Activated CD4-positive, alpha-beta T cell treated with anti-CD3 and anti-CD28 coated beads, Interleukin-2, amount 10 ng/mL, durations not matched to agents 7 days and 5 days (primary cell): Measurements from ENCODE around the gene ZMAT5. TPM values are rescaled to one million over a fixed set of nuclear protein-coding genes. Genes with fewer than 3 reads are reported as not detected.

ENCODE experiments used
- CTCF ChIA-PET: fragments of 350-600 bp; sonication (Branson Sonifier 250); formaldehyde crosslinking; loops from one replicate; lab custom pipeline; 2021; ENCODE audit warnings: antibody characterized with exemption; lab: Charles Lee
- POLR2A ChIA-PET: fragments of 350-600 bp; sonication (Branson Sonifier 250); formaldehyde crosslinking; loops from one replicate; lab custom pipeline; 2021; ENCODE audit warnings: antibody characterized with exemption; lab: Charles Lee
- DNase-seq: peaks from one replicate; pipeline ENCODE4 v3.0.0-alpha.2; 2020
- H3K27ac Mint-ChIP-seq: one replicate; pipeline ENCODE4 v1.8.0; 2021; ENCODE audit warnings: mild to moderate bottlenecking, moderate library complexity, mixed read lengths
- H3K27me3 Mint-ChIP-seq: one replicate; pipeline ENCODE4 v1.8.0; 2021; ENCODE audit warnings: mixed read lengths
- H3K36me3 Mint-ChIP-seq: one replicate; pipeline ENCODE4 v1.8.0; 2021; ENCODE audit warnings: low read depth, mixed read lengths
- H3K4me1 Mint-ChIP-seq: one replicate; pipeline ENCODE4 v1.8.0; 2021; ENCODE audit warnings: mixed read lengths
- H3K4me3 Mint-ChIP-seq: one replicate; pipeline ENCODE4 v1.8.0; 2021; ENCODE audit warnings: mild to moderate bottlenecking, moderate library complexity, mixed read lengths
- H3K9me3 Mint-ChIP-seq: one replicate; pipeline ENCODE4 v1.8.0; 2021; ENCODE audit warnings: mixed read lengths
- total RNA-seq, 2 experiments: library from RNA; stranded (reverse); gene quantifications; one replicate each; pipeline ENCODE4 v1.2.3, GENCODE V29; 2021

Gene ZMAT5
- total RNA-seq, 2 experiments from 2014 or later = 19.3 to 21.0 TPM

- H3K9me3 Mint-ChIP-seq = no peaks in the 10 kb centered on the region
- DNase-seq = no peak
- no peak overlapping the region for H3K4me3 Mint-ChIP-seq
- no peaks in the 10 kb centered on the region for H3K4me1 Mint-ChIP-seq
- H3K36me3 Mint-ChIP-seq = no peaks in the 10 kb centered on the region
- H3K27ac Mint-ChIP-seq = no peak overlapping the region
- ChIA-PET CTCF (interaction anchor here (1.1 kb wide), 1 partner anchor 10 kb away, joined by 3 read pairs; no protein-coding TSS in a partner anchor), POLR2A (no interaction called here)
- H3K27me3 Mint-ChIP-seq = no peaks in the 10 kb centered on the region
These were observed 33.9 kb downstream of the ZMAT5 start for GRCh38 chr22:29732883-29733282.

GRCh38 chr22:29731058-29731850 lies 35.6 kb downstream of the ZMAT5 start:
- Mint-ChIP-seq H3K36me3 (no peaks in the 10 kb centered on the region), H3K27me3 (peaks cover 3% of the 10 kb centered on the region), H3K4me3 (no peak overlapping the region), H3K4me1 (no peaks in the 10 kb centered on the region), H3K9me3 (no peaks in the 10 kb centered on the region), H3K27ac (no peak overlapping the region)
- ChIA-PET CTCF (no interaction called here), POLR2A (no interaction called here)
- no peak for DNase-seq

DNA sequence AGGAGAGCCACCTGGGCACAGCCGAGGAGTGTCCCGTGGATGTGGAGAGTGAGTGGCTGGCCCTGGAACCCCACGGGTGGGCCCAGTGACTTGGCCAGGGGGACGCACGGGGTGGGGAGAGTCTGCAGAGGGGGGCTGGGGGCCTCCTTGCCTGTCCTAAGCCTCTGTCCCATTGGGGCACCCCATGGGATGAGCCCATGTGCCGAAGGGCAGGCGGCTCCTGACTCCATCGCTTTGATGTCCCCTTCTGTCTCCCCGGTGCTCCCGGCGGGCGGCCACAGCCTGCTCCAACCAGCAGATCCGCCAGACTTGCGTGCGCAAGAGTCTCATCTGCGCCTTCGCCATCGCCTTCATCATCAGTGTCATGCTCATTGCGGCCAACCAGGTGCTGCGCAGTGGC lies 37.6 kb downstream of the ZMAT5 start:
- ChIA-PET POLR2A (no interaction called here), CTCF (no interaction called here)
- no peaks in the 10 kb centered on the region for H3K36me3 Mint-ChIP-seq
- peaks cover 3% of the 10 kb centered on the region for H3K27me3 Mint-ChIP-seq
- H3K27ac Mint-ChIP-seq = no peak overlapping the region
- H3K9me3 Mint-ChIP-seq = no peaks in the 10 kb centered on the region
- H3K4me3 Mint-ChIP-seq = no peak overlapping the region
- no peak for DNase-seq
- H3K4me1 Mint-ChIP-seq = no peaks in the 10 kb centered on the region

GRCh38 chr22:29727131-29727523 lies 39.7 kb downstream of the ZMAT5 start:
- no peaks in the 10 kb centered on the region for H3K4me1 Mint-ChIP-seq
- H3K27ac Mint-ChIP-seq = no peak overlapping the region
- no peaks in the 10 kb centered on the region for H3K9me3 Mint-ChIP-seq
- peaks cover 4% of the 10 kb centered on the region for H3K27me3 Mint-ChIP-seq
- H3K36me3 Mint-ChIP-seq = no peaks in the 10 kb centered on the region
- DNase-seq = peak; percentile 30
- no peak overlapping the region for H3K4me3 Mint-ChIP-seq
- POLR2A ChIA-PET = no interaction called here
- CTCF ChIA-PET = no interaction called here

DNA sequence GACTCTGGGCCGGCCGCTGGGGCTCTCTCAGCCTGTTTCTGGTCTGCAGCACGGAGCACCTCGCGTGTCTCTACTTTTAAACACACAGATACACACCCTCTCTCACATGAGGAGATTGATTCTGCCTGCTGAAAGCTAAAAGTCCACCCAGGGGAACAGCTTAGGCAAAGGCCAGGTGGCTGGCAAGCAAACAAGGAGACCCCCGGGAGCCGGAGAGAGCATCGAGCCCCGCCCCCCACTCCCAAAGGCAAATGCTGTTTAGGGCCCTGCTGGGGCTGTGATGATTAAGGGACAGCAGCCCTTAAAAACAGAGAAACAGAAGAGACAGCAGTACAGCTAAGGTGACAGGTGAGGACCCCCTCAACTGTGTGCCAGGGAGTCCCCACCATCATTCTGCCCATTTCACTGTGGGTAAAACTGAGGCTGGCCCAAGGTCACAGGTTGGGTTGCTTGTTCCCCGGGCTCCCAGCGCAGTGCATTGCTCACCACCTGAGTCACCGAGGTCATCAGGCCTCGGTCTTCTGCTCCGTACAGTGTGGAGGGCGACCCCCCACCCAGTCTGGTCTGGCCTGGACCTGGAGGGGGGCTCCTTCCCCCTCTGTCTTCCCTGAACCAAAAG lies 40.2 kb downstream of the ZMAT5 start:
- Mint-ChIP-seq H3K4me3 (no peak overlapping the region), H3K27me3 (peaks cover 8% of the 10 kb centered on the region), H3K27ac (no peak overlapping the region), H3K4me1 (no peaks in the 10 kb centered on the region), H3K9me3 (no peaks in the 10 kb centered on the region), H3K36me3 (no peaks in the 10 kb centered on the region)
- POLR2A ChIA-PET = no interaction called here
- DNase-seq = no peak
- CTCF ChIA-PET = interaction anchor here (0.6 kb wide), 1 partner anchor 236 kb away, joined by 5 read pairs; no protein-coding TSS in a partner anchor

DNA sequence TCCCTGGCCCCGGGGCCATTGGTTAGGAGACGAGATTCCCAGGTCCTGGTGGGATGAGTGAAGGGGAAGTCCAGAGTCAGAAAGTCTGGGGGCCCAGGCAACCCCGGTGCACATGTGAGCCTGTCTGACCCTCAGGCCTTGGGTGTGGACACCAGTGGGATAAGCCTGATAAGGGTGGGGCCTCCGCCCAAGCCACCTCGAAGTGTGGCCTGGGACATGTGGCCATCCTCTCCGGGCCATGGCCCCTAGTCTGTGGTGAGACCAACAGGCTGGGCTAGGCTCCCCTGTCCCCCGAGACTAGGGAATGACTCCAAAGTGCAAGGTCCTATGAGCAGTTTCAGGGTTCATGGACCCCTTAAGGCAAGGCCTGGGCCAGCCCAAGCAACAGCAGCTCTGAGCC lies 40.7 kb downstream of the ZMAT5 start:
- Mint-ChIP-seq H3K27ac (no peak overlapping the region), H3K27me3 (peaks cover 12% of the 10 kb centered on the region), H3K4me3 (no peak overlapping the region), H3K4me1 (no peaks in the 10 kb centered on the region), H3K9me3 (no peaks in the 10 kb centered on the region), H3K36me3 (no peaks in the 10 kb centered on the region)
- no peak for DNase-seq
- CTCF ChIA-PET = interaction anchor here (0.5 to 0.6 kb wide), 2 partner anchors 237 to 685 kb away, joined by 3 to 5 read pairs; no protein-coding TSS in a partner anchor
- POLR2A ChIA-PET = no interaction called here

- ChIA-PET POLR2A (no interaction called here), CTCF (no interaction called here)
- H3K4me1 Mint-ChIP-seq = no peaks in the 10 kb centered on the region
- H3K4me3 Mint-ChIP-seq = no peak overlapping the region
- H3K36me3 Mint-ChIP-seq = no peaks in the 10 kb centered on the region
- H3K27ac Mint-ChIP-seq = no peak overlapping the region
- no peaks in the 10 kb centered on the region for H3K9me3 Mint-ChIP-seq
- H3K27me3 Mint-ChIP-seq = peaks cover 12% of the 10 kb centered on the region
- no peak for DNase-seq
These were observed 42.0 kb downstream of the ZMAT5 start for GRCh38 chr22:29724843-29725242.

DNA sequence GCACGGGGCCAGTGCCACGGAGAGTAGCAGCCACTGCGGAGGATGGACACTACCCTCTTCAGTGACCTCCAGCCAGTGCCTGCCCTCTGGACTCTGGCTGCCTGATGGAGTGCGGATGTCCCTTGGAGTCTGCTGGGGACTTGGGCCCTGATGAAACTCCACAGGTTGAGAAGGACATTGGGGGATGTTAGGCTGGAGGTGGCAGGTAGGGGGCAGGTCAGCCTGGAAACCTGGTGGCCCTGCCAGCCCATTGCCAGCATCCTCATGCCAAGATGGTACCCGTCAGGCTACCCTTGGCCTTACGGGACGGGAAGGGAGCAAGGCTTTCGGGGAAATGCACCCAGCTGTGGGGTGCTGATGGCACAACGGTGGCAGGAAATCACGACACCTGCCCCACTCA lies 43.0 kb downstream of the ZMAT5 start:
- no peak for DNase-seq
- peaks cover 21% of the 10 kb centered on the region for H3K27me3 Mint-ChIP-seq
- H3K4me3 Mint-ChIP-seq = no peak overlapping the region
- ChIA-PET POLR2A (no interaction called here), CTCF (no interaction called here)
- no peaks in the 10 kb centered on the region for H3K36me3 Mint-ChIP-seq
- H3K9me3 Mint-ChIP-seq = no peaks in the 10 kb centered on the region
- H3K4me1 Mint-ChIP-seq = peaks cover 3% of the 10 kb centered on the region
- H3K27ac Mint-ChIP-seq = no peak overlapping the region

DNA sequence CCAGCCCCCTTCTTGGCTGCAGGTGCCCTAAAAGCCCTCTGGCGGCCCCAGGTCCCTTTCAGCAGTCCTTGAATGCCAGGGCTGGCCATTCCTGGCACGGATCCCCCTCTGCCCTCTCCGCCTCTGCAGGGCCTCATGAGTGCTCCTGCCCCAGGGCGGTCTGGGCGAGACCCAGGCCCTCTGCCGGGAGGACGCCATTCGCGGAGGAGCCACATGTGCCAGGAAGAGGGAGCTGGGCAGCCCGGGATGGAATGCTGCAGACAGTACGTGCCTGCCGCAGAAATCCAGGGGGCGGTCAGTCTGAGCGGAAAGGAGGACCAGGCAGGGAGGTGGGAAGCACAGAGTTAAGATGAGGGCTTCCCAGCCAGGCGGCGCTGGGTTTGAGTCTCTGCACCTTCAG lies 44.2 kb downstream of the ZMAT5 start:
- H3K4me1 Mint-ChIP-seq = peaks cover 3% of the 10 kb centered on the region
- no peak overlapping the region for H3K4me3 Mint-ChIP-seq
- H3K36me3 Mint-ChIP-seq = no peaks in the 10 kb centered on the region
- POLR2A ChIA-PET = no interaction called here
- H3K27ac Mint-ChIP-seq = no peak overlapping the region
- DNase-seq = no peak
- no peaks in the 10 kb centered on the region for H3K9me3 Mint-ChIP-seq
- CTCF ChIA-PET = interaction anchor here (0.8 to 1.0 kb wide), 2 partner anchors 10 to 321 kb away, joined by 3 read pairs; no protein-coding TSS in a partner anchor
- H3K27me3 Mint-ChIP-seq = peaks cover 30% of the 10 kb centered on the region

GRCh38 chr22:29722151-29722550 lies 44.7 kb downstream of the ZMAT5 start:
- Mint-ChIP-seq H3K36me3 (no peaks in the 10 kb centered on the region), H3K4me1 (peaks cover 3% of the 10 kb centered on the region), H3K9me3 (no peaks in the 10 kb centered on the region), H3K4me3 (no peak overlapping the region), H3K27ac (no peak overlapping the region), H3K27me3 (peaks cover 34% of the 10 kb centered on the region)
- DNase-seq = no peak
- ChIA-PET CTCF (interaction anchor here (0.8 to 1.0 kb wide), 2 partner anchors 10 to 321 kb away, joined by 3 read pairs; no protein-coding TSS in a partner anchor), POLR2A (no interaction called here)

- Mint-ChIP-seq H3K4me3 (no peak overlapping the region), H3K4me1 (peaks cover 3% of the 10 kb centered on the region), H3K9me3 (no peaks in the 10 kb centered on the region), H3K36me3 (no peaks in the 10 kb centered on the region), H3K27ac (no peak overlapping the region), H3K27me3 (peaks cover 40% of the 10 kb centered on the region)
- CTCF ChIA-PET = no interaction called here
- POLR2A ChIA-PET = no interaction called here
- no peak for DNase-seq
These were observed 45.9 kb downstream of the ZMAT5 start for GRCh38 chr22:29720811-29721323.

DNA sequence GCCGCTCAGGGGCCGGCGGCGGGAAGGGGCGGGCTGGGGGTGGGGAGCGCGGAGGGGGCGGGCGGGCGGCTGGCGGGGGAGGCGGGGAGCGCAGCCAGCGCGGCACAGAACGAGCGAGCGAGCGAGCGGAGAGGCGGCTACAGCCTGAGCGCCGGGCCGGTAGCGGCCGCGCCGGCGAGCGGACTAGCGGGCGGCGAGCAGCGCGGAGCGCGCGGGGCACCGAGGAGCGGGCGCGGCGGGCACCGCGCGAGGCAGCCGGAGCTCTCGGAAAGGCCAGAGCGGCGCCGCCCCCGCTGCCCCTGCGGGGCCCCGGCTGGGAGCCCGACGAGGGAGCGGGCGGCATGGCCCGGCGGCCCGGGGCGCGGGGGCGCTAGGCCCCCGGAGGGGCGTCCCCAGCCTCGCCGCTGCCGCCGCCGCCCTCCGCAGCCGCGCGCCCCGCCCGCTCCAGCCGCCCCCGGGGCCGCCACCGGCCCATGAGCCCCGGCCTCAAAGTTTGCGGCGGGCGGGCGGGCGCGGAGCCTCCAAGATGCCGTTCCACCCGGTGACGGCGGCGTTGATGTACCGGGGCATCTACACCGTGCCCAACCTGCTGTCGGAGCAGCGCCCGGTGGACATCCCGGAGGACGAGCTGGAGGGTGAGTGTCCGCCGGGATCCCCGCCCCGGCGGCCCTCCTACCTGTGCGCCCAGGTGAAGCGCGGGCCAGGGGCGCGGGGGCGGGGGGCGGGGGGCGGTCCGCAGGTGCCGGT lies 46.7 kb downstream of the ZMAT5 start, which contains the start of gene CABP7:
TSS of gene CABP7 (plus strand) at position 105 of the 747 bp plus-strand sequence. CDS start at position 527, 422 bp downstream.
- peaks cover 41% of the 10 kb centered on the region for H3K27me3 Mint-ChIP-seq
- DNase-seq = no peak
- H3K4me1 Mint-ChIP-seq = peaks cover 3% of the 10 kb centered on the region
- no peak within 1 kb of the TSS for H3K27ac Mint-ChIP-seq
- H3K36me3 Mint-ChIP-seq = no peaks in the 10 kb centered on the region
- no peaks in the 10 kb centered on the region for H3K9me3 Mint-ChIP-seq
- POLR2A ChIA-PET = no interaction called here
- no peak within 1 kb of the TSS for H3K4me3 Mint-ChIP-seq
- CTCF ChIA-PET = interaction anchor here (0.5 to 1.2 kb wide), 2 partner anchors 22 to 335 kb away, joined by 3 to 4 read pairs; no protein-coding TSS in a partner anchor
